Sigmoid colon (tissue), 7 donors: ENCODE measurements around the gene EPB41L4B. TPM values are rescaled to one million over a fixed set of nuclear protein-coding genes. Genes with fewer than 3 reads are reported as not detected.

Experiments
- DNase-seq: peaks from one replicate; pipeline ENCODE4 v3.0.0-alpha.2; 2019
- H3K27ac ChIP-seq, 4 donors: fragments of 200-600 bp; sonication (generic); one replicate each; pipeline ENCODE4 v1.5.1; 2016 to 2019; ENCODE audit warnings: mild to moderate bottlenecking in 1 of 4
- H3K27me3 ChIP-seq, 3 donors: fragments of 200-600 bp; sonication (generic); one replicate each; pipeline ENCODE4 v1.5.1; 2019; ENCODE audit warnings: mild to moderate bottlenecking in 1 of 3
- H3K36me3 ChIP-seq, 4 donors: fragments of 200-600 bp; sonication (generic); one replicate each; pipeline ENCODE4 v1.5.1; 2016 to 2019
- H3K4me1 ChIP-seq, 4 donors: fragments of 200-600 bp; sonication (generic); one replicate each; pipeline ENCODE4 v1.5.1; 2017 to 2019
- H3K4me3 ChIP-seq, 4 donors: fragments of 200-600 bp; sonication (generic); one replicate each; pipeline ENCODE4 v1.5.1; 2017 to 2019; ENCODE audit warnings: mild to moderate bottlenecking in 2 of 4, moderate library complexity in 1 of 4
- H3K9me3 ChIP-seq, 4 donors: fragments of 200-600 bp in 3 of 4; sonication (generic) in 3 of 4; one replicate each; pipeline versions ENCODE4 v1.5.1 to v1.6.1; 2013 to 2019
- CTCF ChIP-seq, 4 experiments: fragments of 450-650 bp in 3 of 4; fragments of 200-600 bp in 1 of 4; IDR thresholded peaks; one replicate each; pipeline ENCODE4 v1.5.1; 2016 to 2019; ENCODE audit warnings: antibody characterized with exemption in 4 of 4, mild to moderate bottlenecking in 3 of 4, moderate library complexity in 2 of 4
- EP300 ChIP-seq, 4 donors: sonication (generic); formaldehyde crosslinking; IDR thresholded peaks; one replicate each; pipeline ENCODE4 v1.6.1; 2017; ENCODE audit warnings: antibody characterized with exemption in 4 of 4
- POLR2A ChIP-seq, 2 donors: fragments of 450-650 bp; IDR thresholded peaks; one replicate each; pipeline ENCODE4 v1.6.1; 2016; ENCODE audit warnings: antibody characterized with exemption in 2 of 2, mild to moderate bottlenecking in 2 of 2, moderate library complexity in 2 of 2
- POLR2AphosphoS5 ChIP-seq, 4 donors: sonication (generic); formaldehyde crosslinking; IDR thresholded peaks; one replicate each; pipeline ENCODE4 v1.6.1; 2017; ENCODE audit warnings: antibody characterized with exemption in 4 of 4
- WGBS, 2 donors: extraction: QIAGEN DNeasy Blood & Tissue Kit; methylation state at CpG; one replicate each; pipeline ENCODE4 v1.1.7; 2013; 5-methylcytosine and 5-hydroxymethylcytosine counted together
- intact Hi-C: fragments of 100-400 bp; cut with DNase I; formaldehyde crosslinking; loops from one replicate; pipeline ENCODE4 v1.15.1; 2023
- polyA plus RNA-seq, 3 donors: library from polyadenylated mRNA; stranded (reverse); fragments of 200-250 nt; gene quantifications; one replicate each; pipeline ENCODE4 v1.2.3, GENCODE V29; 2013
- total RNA-seq, 4 donors: library from RNA; depleted of rRNA; stranded (reverse); fragments of >200 nt; gene quantifications; one replicate each; pipeline ENCODE4 v1.1.0, GENCODE V29; 2016
- donor health status: healthy with polysubstance abuse.
- donor health status: Bipolar disorder and iron deficiency.
- donor health status: healthy.

Gene EPB41L4B
- total and polyA plus RNA-seq, 7 donors, result 0.49 to 160 (median 2.5) TPM

- Histone ChIP-seq H3K36me3 (no peaks in the 10 kb centered on the region), H3K27ac (no peak overlapping the region), H3K4me1 (no peaks in the 10 kb centered on the region), H3K4me3 (no peak overlapping the region), H3K27me3 (no peaks in the 10 kb centered on the region), H3K9me3 (no peaks in the 10 kb centered on the region)
- TF ChIP-seq EP300 (IDR thresholded peaks at IDR 0.05) (no peak), CTCF (IDR thresholded peaks at IDR 0.05) (no peak), POLR2AphosphoS5 (IDR thresholded peaks at IDR 0.05) (no peak), POLR2A (IDR thresholded peaks at IDR 0.05) (no peak)
- no peak for DNase-seq
- intact Hi-C loops, result no loop called here
- WGBS, 2 donors, result 77 to 86% methylated on average over 9 of the region's 9 CpGs
Observed at GRCh38 chr9:109179801-109180523, 140.9 kb downstream of the EPB41L4B start.

DNA sequence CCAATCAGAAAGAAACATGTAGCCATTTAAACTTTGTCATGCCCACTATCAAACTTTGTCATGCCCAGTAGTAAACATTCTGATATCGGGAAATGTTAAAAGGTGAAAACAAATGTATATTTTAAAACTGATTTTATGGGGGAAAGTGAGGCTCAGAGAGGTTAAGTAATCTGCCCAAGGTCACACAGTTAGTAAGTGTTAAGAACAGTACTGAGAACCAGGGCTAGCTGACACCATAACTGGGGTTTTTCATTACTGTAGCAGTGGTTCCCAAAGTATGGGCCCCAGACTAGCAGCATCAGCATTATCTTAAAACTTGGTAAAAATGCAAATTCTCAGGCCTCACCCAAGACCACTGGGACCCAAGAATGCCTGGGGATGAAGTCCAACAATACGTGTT, 143.9 kb downstream of the EPB41L4B start:
- DNase-seq, result no peak
- Histone ChIP-seq H3K27me3 (no peaks in the 10 kb centered on the region), H3K9me3 (no peaks in the 10 kb centered on the region), H3K4me3 (no peak overlapping the region), H3K4me1 (no peaks in the 10 kb centered on the region), H3K27ac (no peak overlapping the region), H3K36me3 (no peaks in the 10 kb centered on the region)
- intact Hi-C loops, result no loop called here
- WGBS, 2 donors, result 91 to 94% methylated on average over 2 of the region's 2 CpGs
- TF ChIP-seq POLR2A (IDR thresholded peaks at IDR 0.05) (no peak), POLR2AphosphoS5 (IDR thresholded peaks at IDR 0.05) (no peak), CTCF (IDR thresholded peaks at IDR 0.05) (no peak), EP300 (IDR thresholded peaks at IDR 0.05) (no peak)

- H3K27ac ChIP-seq, result no peak overlapping the region
- DNase-seq, result no peak
- WGBS, 2 donors, result 88% methylated on average over 8 of the region's 8 CpGs
- intact Hi-C loops, result no loop called here
- H3K4me3 ChIP-seq, result no peak overlapping the region
- no peaks in the 10 kb centered on the region for H3K9me3 ChIP-seq
- no peaks in the 10 kb centered on the region for H3K36me3 ChIP-seq
- no peaks in the 10 kb centered on the region for H3K4me1 ChIP-seq
- H3K27me3 ChIP-seq, result no peaks in the 10 kb centered on the region
- no peak for TF ChIP-seq EP300 (IDR thresholded peaks at IDR 0.05)
- TF ChIP-seq CTCF (IDR thresholded peaks at IDR 0.05), result no peak
- TF ChIP-seq POLR2A (IDR thresholded peaks at IDR 0.05), result no peak
- no peak for TF ChIP-seq POLR2AphosphoS5 (IDR thresholded peaks at IDR 0.05)
Observed at GRCh38 chr9:109176386-109176785, 144.5 kb downstream of the EPB41L4B start.

DNA sequence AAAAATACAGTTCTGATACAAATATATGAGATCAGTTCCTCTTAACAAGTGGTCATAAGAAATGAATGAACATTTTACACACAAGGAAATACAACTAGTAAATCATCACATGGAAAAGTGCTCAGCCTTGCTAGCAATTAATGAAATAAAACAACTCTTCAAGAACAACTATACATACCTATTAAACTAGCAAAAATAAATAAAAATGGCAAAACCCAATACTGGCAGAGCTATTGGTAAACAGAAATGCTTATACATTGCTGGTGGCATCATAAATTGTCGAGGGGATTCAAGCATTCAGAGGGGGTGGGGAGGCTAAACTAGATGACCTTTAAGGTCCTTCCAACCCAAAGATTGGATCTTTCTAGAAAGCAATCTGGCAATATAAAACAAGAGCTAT, 147.9 kb downstream of the EPB41L4B start:
- H3K4me1 ChIP-seq, result no peaks in the 10 kb centered on the region
- DNase-seq, result no peak
- H3K36me3 ChIP-seq, result no peaks in the 10 kb centered on the region
- H3K9me3 ChIP-seq, result no peaks in the 10 kb centered on the region
- no peak overlapping the region for H3K4me3 ChIP-seq
- H3K27ac ChIP-seq, result no peak overlapping the region
- intact Hi-C loops, result no loop called here
- TF ChIP-seq EP300 (IDR thresholded peaks at IDR 0.05), result no peak
- 29 to 66% methylated on average over 1 of the region's 1 CpG for WGBS, 2 donors
- peaks cover 0 to 12% (median 0%) of the 10 kb centered on the region in 3 donors for H3K27me3 ChIP-seq

GRCh38 chr9:109171926-109172325, 148.9 kb downstream of the EPB41L4B start:
- intact Hi-C loops, result no loop called here
- WGBS, 2 donors, result 88 to 89% methylated on average over 3 of the region's 3 CpGs
- DNase-seq, result no peak
- TF ChIP-seq POLR2A (IDR thresholded peaks at IDR 0.05) (no peak), CTCF (IDR thresholded peaks at IDR 0.05) (no peak), POLR2AphosphoS5 (IDR thresholded peaks at IDR 0.05) (no peak), EP300 (IDR thresholded peaks at IDR 0.05) (no peak)
- Histone ChIP-seq H3K4me3 (no peak overlapping the region), H3K36me3 (no peaks in the 10 kb centered on the region), H3K4me1 (peaks cover 0 to 3% (median 0%) of the 10 kb centered on the region in 4 donors), H3K27me3 (peaks cover 0 to 20% (median 0%) of the 10 kb centered on the region in 3 donors), H3K9me3 (no peaks in the 10 kb centered on the region), H3K27ac (no peak overlapping the region)
